H1 (cell line): ENCODE data around the gene XCL1. TPM values are rescaled to one million over a fixed set of nuclear protein-coding genes. Genes with fewer than 3 reads are reported as not detected.

Experiments used
- CHD1 ChIP-seq: IDR thresholded peaks from 2 replicates; pipeline ENCODE4 v1.6.1; 2012; ENCODE audit warnings: low read depth, low read length, improper control_type of control experiment
- JUN ChIP-seq: IDR thresholded peaks from 2 replicates; pipeline ENCODE4 v1.6.1; 2011; ENCODE audit warnings: low read depth, mild to moderate bottlenecking, improper control_type of control experiment, low read length
- KDM4A ChIP-seq: IDR thresholded peaks from one replicate; pipeline ENCODE4 v1.7.1; 2012; ENCODE audit warnings: low read depth, mild to moderate bottlenecking, moderate library complexity, low read length, inconsistent platforms; ENCODE audit not compliant: severe bottlenecking
- NANOG ChIP-seq: IDR thresholded peaks from 2 replicates; pipeline ENCODE4 v1.6.1; 2011; ENCODE audit warnings: low read length, low read depth, mild to moderate bottlenecking, inconsistent platforms; ENCODE audit not compliant: insufficient read depth, poor library complexity, severe bottlenecking
- PHF8 ChIP-seq: fragments of 200-600 bp; sonication (generic); conservative IDR thresholded peaks from 2 replicates; pipeline ENCODE4 v1.7.1; 2012; ENCODE audit warnings: low read depth, mild to moderate bottlenecking, inconsistent platforms, low read length, moderate library complexity
- POLR2A ChIP-seq, 2 experiments: IDR thresholded peaks; 1 replicate in 1 of 2; 2 replicates in 1 of 2; pipeline ENCODE4 v1.6.1; 2011; ENCODE audit warnings: low read depth in 2 of 2, low read length in 2 of 2, mild to moderate bottlenecking in 2 of 2; ENCODE audit errors: control extremely low read depth in 1 of 2
- RAD21 ChIP-seq, 2 experiments: IDR thresholded peaks in 1 of 2; conservative IDR thresholded peaks in 1 of 2; 2 replicates each; pipeline ENCODE4 v1.6.1; 2011; ENCODE audit warnings: low read depth in 2 of 2, low read length in 2 of 2, improper control_type of control experiment in 1 of 2, inconsistent platforms in 1 of 2, mild to moderate bottlenecking in 1 of 2, moderate library complexity in 1 of 2
- RBBP5 ChIP-seq: IDR thresholded peaks from 2 replicates; pipeline ENCODE4 v1.7.1; 2012; ENCODE audit warnings: low read depth, mild to moderate bottlenecking, inconsistent platforms, low read length, moderate library complexity, borderline replicate concordance
- SP4 ChIP-seq: IDR thresholded peaks from 2 replicates; pipeline ENCODE4 v1.6.1; 2012; ENCODE audit warnings: low read length, inconsistent platforms
- SRF ChIP-seq: IDR thresholded peaks from 2 replicates; pipeline ENCODE4 v1.6.1; 2011; ENCODE audit warnings: mild to moderate bottlenecking, low read depth, low read length, moderate library complexity
- polyA plus RNA-seq, 7 experiments: library from polyadenylated mRNA; depleted of rRNA in 3 of 7; stranded (reverse) in 5 of 7; unstranded in 2 of 7; fragments of >200 nt in 5 of 7; fragments of 200-250 nt in 2 of 7; gene quantifications; 1 replicate in 5 of 7; 2 replicates in 1 of 7; 4 replicates in 1 of 7; pipeline versions ENCODE4 v1.2.1 to v1.2.3, GENCODE V29; 2011 to 2013; ENCODE audit warnings: missing spikeins in 2 of 7, mixed read lengths in 2 of 7
- total RNA-seq: library from RNA; stranded (reverse); fragmentation: NEBNext Ultra II Directional; extraction: Animal tissue kit (Norgen Biotek cat#: 25700); gene quantifications from 2 replicates; pipeline ENCODE4 v1.2.1, GENCODE V29; 2021
- TF ChIP-seq, protein P1 (sequence below): fragments of 300-600 bp; sonication (generic); IDR thresholded peaks from 2 replicates; pipeline ENCODE4 v1.7.1; 2012; ENCODE audit warnings: low read length, moderate library complexity, mild to moderate bottlenecking, inconsistent platforms; ENCODE audit not compliant: insufficient replicate concordance

XCL1 gene
- total and polyA plus RNA-seq, 2 of the 8 experiments (the other 6 are each of a cell fraction or from before 2014, with no cell fraction given) = 0.39 to 0.63 TPM

- TF ChIP-seq, protein P1, sequence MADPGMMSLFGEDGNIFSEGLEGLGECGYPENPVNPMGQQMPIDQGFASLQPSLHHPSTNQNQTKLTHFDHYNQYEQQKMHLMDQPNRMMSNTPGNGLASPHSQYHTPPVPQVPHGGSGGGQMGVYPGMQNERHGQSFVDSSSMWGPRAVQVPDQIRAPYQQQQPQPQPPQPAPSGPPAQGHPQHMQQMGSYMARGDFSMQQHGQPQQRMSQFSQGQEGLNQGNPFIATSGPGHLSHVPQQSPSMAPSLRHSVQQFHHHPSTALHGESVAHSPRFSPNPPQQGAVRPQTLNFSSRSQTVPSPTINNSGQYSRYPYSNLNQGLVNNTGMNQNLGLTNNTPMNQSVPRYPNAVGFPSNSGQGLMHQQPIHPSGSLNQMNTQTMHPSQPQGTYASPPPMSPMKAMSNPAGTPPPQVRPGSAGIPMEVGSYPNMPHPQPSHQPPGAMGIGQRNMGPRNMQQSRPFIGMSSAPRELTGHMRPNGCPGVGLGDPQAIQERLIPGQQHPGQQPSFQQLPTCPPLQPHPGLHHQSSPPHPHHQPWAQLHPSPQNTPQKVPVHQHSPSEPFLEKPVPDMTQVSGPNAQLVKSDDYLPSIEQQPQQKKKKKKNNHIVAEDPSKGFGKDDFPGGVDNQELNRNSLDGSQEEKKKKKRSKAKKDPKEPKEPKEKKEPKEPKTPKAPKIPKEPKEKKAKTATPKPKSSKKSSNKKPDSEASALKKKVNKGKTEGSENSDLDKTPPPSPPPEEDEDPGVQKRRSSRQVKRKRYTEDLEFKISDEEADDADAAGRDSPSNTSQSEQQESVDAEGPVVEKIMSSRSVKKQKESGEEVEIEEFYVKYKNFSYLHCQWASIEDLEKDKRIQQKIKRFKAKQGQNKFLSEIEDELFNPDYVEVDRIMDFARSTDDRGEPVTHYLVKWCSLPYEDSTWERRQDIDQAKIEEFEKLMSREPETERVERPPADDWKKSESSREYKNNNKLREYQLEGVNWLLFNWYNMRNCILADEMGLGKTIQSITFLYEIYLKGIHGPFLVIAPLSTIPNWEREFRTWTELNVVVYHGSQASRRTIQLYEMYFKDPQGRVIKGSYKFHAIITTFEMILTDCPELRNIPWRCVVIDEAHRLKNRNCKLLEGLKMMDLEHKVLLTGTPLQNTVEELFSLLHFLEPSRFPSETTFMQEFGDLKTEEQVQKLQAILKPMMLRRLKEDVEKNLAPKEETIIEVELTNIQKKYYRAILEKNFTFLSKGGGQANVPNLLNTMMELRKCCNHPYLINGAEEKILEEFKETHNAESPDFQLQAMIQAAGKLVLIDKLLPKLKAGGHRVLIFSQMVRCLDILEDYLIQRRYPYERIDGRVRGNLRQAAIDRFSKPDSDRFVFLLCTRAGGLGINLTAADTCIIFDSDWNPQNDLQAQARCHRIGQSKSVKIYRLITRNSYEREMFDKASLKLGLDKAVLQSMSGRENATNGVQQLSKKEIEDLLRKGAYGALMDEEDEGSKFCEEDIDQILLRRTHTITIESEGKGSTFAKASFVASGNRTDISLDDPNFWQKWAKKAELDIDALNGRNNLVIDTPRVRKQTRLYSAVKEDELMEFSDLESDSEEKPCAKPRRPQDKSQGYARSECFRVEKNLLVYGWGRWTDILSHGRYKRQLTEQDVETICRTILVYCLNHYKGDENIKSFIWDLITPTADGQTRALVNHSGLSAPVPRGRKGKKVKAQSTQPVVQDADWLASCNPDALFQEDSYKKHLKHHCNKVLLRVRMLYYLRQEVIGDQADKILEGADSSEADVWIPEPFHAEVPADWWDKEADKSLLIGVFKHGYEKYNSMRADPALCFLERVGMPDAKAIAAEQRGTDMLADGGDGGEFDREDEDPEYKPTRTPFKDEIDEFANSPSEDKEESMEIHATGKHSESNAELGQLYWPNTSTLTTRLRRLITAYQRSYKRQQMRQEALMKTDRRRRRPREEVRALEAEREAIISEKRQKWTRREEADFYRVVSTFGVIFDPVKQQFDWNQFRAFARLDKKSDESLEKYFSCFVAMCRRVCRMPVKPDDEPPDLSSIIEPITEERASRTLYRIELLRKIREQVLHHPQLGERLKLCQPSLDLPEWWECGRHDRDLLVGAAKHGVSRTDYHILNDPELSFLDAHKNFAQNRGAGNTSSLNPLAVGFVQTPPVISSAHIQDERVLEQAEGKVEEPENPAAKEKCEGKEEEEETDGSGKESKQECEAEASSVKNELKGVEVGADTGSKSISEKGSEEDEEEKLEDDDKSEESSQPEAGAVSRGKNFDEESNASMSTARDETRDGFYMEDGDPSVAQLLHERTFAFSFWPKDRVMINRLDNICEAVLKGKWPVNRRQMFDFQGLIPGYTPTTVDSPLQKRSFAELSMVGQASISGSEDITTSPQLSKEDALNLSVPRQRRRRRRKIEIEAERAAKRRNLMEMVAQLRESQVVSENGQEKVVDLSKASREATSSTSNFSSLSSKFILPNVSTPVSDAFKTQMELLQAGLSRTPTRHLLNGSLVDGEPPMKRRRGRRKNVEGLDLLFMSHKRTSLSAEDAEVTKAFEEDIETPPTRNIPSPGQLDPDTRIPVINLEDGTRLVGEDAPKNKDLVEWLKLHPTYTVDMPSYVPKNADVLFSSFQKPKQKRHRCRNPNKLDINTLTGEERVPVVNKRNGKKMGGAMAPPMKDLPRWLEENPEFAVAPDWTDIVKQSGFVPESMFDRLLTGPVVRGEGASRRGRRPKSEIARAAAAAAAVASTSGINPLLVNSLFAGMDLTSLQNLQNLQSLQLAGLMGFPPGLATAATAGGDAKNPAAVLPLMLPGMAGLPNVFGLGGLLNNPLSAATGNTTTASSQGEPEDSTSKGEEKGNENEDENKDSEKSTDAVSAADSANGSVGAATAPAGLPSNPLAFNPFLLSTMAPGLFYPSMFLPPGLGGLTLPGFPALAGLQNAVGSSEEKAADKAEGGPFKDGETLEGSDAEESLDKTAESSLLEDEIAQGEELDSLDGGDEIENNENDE = no peak
- no peak for TF ChIP-seq RAD21 (IDR thresholded peaks at IDR 0.05 in 1 of 2, conservative IDR thresholded peaks at IDR 0.05 in 1 of 2; ENCODE audit: low read depth in 2 of 2, low read length in 2 of 2)
- no peak for TF ChIP-seq CHD1
- no peak for TF ChIP-seq KDM4A
- TF ChIP-seq SP4 = no peak
- TF ChIP-seq NANOG = no peak
- no peak for TF ChIP-seq POLR2A (IDR thresholded peaks at IDR 0.05; ENCODE audit: control extremely low read depth in 1 of 2, low read depth in 2 of 2, low read length in 2 of 2)
- no peak for TF ChIP-seq RBBP5
- TF ChIP-seq PHF8 = no peak
- no peak for TF ChIP-seq JUN
- TF ChIP-seq SRF = no peak
These were observed 15.3 kb downstream of the XCL1 start (continued) for GRCh38 chr1:168591641-168592250.
